HG03066 (cell line): Measurements from ENCODE around the gene CLCN4.

Experiments used
- ATAC-seq: cut with Tn5 transposase; IDR thresholded peaks from one replicate; pipeline ENCODE4 v1.9.1; 2021; ENCODE audit warnings: low read depth; ENCODE audit not compliant: unreplicated experiment

CLCN4 gene

DNA sequence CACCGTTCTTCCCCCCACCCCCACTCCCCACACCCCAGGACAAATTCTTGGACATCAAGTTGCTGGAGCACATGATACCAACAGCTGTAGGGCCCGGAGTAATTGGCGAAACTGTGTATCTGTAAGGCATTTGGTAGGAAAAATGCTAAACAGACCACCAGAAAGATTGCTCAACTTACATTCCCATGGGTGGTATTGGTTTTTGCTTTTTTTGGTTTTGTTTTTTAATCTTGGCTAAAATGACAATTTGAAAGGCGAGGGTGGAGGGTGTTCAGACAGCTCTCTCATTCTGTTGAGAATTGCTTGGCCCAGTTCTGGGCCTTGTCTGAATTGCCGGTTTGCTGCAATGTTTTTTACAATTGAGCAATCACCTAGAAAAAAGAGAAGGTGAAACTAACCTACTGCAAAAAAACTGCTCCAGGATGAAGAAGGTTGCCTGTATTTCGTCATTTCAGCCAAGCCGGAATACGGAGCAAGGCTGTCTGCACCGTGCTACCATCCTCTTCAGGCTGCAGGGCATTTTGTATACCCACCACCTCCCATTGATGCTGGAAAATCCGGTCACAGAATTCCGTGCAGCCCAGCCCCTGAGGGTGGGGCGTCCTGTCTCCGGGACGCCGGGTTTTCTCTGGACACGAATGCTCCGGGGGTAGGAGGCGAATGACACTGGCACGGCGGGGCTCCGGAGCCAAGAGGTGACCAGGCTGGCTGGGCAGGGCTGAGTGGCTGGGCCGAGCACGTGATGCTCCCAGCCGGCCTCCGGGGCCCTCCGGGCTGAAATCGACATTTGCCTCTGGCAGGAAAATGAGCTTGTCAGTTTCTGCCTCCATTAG lies at the start of gene CLCN4:
CLCN4 (plus strand) TSS at position 777 of the 833 bp plus-strand sequence. CDS start 28,058 bp downstream, outside the sequence.
- ATAC-seq: no peak

DNA sequence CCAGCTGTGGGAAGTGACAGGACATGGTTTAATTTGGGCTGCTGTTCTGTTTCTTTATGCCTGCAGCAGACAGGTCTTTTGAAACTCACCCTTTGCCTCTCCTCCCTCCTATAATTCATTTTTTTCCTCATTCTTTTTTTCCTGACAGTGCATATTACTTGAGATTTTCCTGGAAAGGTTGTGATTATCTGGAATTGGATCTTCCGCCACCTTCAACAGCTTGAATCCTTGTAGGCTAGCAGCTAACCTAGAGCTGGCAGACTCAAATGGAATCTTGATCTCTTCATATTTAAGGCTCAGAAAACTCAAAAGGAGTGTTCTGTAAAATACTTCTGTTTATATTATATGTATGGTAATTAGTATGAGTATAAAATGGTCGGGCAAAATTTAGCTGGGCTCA lies 49.3 kb upstream of the CLCN4 start:
- no peak for ATAC-seq

DNA sequence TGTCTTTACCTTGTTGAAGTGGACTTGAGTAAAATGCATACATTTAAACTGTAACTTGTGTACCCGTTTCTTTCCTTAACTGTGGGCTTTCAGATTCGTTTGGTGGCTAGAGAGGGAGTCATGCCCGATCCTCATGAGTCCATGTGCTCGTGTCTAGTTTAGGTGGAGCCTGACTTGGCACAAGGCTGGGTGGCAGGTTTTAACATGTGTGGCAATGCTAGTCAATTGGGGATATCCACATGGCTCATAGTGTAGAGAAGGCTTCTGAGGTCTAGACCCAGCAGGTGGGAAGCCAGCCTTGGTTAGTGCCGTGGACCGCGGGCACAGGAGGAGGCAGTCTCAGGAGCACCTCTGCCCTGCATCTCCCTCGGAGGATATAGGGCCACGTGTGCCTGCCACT lies 48.5 kb upstream of the CLCN4 start:
- ATAC-seq: no peak

DNA sequence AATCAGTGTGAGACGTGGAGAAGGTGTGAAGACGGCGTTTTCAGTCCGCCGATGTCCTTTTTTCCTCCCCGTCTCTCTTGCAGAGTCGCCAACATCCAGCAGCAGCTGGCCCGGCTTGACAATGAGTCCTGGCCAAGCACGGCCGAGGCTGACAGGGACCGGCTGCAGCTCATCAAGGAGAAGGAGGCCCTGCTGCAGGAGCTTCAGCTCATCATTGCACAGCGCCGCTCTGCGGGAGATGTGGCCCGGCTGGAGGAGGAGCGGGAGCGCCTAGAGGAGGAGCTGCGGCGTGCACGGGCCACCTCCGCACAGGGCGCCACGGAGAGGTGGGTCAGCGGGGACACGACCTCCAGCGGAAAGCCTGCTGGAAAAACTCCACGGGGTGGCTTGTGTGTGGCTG lies 47.1 kb upstream of the CLCN4 start:
- ATAC-seq: no peak

DNA sequence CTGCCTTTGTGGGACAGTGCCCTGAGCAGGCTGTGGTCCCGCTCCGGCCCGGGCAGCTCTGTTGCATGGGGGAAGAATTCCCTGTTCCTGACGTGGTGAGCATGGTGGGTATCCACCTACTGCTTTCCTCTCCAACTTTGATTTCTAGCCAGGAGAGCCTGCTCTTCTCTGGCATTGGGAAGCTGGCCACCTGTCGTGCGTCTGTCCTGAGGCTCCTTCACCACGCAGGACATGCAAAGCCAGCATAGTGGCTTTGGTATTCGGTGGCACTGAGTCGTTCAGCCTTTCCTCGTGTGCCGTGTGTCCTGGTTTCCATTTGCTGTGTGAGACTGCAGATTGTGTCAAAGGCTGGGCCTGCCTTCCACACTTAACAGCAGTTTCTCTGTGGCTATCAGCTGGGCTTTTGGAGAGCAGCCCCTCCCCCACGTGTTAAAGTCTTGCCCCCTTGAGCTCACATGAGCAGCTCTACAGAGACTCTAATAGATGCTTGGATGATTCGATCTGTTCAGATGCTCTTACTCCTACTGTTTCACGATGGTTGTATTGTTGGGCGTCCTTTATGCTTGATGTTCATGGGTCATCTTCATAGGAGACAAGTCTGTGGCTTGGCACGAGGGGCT lies 46.3 kb upstream of the CLCN4 start:
- no peak for ATAC-seq

DNA sequence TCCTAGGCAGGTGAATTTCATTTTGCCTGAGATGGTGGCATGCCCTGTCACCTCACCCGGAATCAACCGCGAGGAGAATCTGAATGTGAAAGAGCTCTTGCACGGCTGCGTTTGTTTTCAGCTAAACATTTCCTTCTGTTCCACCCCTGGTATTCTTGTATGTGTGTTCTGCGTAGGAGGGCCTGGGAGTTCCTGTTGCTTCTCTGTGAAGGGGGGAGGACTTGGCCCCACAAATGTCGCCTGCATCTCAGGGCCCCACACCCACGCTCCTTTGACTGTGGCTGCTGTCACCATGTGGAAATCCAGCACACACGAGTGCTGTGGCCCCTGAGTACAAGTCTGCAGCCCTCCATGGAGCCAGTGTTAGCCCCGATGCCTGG lies 45.8 kb upstream of the CLCN4 start:
- peak; percentile 53 for ATAC-seq

DNA sequence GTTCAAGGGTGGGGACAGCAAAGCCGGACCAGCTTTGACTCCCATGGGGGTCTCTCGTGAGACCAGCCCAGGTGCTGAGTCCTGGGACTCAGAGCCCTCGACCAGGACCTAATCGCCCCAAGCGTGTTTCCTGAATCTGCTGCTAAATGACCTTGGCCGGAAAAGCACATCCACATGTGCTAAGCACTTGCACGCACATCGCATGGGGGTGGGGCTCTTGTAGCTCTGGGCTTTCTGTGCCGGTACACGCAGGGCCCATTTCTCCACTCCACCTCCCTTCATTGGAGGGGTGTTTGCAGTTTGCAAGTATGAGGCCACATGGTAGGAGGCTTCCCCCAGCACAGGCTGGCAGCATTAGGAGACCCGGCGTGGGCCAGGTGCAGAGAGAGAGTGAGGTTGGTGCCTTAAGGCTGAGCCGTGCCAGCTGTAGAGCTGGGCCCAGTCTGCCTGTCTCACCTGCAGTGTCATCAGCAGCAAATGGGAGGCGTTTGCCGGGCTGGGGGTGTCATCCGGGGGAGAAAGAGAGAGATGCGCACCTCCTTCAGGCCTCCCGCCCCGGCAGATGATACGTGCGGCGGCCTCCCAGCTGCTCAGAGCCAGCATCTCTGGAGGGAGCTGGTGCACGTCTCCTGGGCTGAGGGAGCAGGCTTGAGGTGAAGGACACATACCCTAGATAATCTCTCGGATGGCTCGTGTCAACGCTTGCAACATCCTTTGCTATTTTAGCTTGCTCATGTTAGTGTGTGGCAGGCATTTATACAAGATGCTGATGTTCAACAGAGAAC lies 45.2 kb upstream of the CLCN4 start:
- ATAC-seq: peak; percentile 52

DNA sequence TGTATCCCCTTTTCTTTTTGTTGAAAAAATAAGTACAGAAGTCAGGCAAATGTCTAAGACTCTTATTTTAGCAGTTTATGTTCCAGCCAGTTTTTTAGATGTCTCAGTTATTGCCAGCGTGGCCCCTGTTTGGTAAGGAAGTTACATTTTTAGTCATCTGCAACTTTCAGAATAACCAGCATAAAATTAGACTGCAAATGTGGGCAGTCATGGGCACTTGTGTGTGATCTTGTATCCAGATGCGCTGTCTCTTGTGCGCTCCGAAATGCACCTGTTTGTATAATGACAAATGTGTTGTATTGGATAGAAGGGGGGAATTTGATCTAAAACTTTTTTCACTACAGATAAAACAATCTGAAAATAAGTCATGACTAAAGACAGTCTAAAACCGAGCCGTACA lies 44.3 kb upstream of the CLCN4 start:
- peak; percentile 40 for ATAC-seq

DNA sequence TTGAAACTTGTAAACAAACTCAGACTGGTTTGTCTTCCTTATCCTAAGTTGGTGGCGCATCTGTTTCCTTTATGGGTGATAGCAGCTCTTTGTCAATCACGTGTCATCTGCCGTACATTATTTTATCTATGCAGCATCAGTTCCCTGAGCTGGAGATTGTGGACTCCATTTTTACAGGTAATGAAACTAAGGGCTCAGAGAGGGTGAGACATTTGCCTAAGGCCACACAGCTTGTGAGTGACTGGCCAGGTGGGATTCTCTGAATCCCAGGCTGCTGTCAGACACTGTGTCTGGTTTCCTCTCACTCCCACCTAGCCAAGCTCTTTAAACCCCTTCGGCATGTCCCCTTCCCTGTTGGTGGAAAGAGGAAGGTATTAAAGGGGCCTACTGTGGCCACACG lies 41.7 kb upstream of the CLCN4 start:
- no peak for ATAC-seq

DNA sequence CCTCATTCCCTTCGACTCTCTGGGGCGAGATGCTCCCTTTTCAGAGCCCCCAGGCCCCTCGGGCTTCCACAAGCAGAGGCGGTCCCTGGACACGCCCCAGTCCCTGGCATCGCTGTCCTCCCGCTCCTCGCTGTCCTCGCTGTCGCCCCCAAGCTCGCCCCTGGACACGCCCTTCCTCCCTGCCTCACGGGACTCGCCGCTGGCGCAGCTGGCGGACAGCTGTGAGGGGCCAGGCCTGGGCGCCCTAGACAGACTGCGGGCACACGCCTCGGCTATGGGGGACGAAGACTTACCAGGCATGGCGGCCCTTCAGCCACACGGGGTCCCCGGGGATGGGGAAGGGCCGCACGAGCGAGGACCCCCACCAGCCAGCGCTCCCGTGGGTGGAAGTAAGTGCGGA lies 39.5 kb upstream of the CLCN4 start:
- ATAC-seq: no peak

DNA sequence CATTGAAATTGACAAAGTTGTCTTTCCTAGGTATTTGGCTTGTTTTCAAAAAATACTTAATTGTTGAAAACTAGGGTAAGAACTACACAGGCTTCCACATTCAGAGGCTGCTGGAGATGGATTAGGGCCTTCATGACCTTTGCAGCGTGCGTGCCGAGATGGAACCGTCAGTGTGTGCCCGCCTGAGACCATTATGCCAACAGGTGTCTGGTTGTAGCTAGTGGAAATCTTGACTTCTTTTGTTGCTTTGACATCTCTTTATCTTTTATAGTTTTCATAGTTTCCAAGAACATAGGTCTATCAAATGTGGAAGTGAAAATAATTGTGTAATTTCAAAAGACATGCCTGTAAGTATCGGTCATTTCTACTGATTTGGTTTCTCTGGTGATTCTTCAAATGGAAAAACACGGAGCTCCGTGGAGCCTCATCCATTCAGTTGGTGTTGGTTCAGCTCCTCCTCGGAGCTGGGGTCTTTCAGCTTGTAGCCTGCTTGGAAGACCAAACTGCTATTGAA lies 38.9 kb upstream of the CLCN4 start:
- ATAC-seq: no peak

DNA sequence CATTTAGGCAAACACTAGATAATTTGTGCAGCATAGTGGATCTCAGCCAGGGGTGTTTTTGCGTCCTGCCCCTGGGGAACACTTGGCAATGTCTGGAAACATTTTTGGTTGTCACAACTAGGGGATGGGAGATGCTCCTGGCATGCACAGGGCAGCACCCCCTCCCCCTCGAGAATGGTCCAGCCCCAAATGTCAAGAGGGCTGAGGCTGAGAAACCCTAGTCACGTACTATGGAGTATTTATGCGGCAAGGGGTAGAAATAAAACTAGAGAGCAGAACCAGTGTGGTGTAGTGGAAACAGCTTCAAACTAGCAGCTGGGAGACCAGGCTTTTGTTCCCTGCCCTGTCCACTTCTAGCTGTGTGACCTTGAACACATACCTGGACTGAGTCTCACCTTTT lies 38.2 kb upstream of the CLCN4 start:
- ATAC-seq: no peak

DNA sequence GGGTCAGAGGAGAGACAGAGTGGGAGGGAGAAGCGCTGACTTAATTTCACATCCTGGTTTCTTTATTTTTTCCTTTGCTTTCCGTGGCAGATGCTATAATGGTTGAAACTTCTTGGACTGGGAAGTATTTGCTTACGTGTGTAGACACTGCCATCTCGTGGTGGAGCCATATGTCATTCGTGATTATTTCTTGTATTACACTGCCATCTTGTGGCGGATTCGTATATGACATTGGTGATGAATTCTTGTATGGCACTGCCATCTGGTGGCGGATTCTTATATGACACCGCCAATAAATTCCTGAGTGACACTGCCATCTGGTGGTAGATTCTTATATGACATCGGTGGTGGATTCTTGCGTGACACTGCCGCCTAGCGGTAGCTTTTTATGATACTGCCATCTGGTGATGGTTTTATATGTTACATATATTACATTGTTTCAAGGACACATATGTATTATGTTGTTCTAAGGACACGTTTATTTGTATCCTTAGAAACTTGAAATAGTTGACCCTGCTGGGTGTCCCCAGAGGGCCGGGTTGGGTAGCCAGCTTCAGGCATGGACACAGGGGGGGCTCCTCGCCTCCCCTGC lies 37.3 kb upstream of the CLCN4 start:
- no peak for ATAC-seq

DNA sequence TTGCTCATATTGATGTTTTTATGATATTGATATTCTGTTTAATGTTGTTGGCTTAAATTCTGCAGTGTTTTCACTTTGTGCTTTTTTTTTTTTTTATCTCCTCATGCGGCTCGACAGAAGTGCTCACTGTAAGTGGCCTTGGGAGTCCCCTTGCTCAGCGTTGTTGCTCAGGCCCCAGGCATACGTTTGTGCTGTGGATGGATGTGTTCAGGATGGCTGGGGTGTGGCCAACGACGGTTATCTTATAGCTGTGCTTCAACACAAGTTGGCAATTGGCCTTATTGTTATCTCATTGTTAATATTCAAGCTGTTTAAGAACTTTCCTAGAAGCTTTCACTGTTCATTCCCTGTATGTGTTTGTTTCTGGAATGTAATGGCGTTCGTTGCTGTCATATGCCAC lies 36.4 kb upstream of the CLCN4 start:
- ATAC-seq: no peak

DNA sequence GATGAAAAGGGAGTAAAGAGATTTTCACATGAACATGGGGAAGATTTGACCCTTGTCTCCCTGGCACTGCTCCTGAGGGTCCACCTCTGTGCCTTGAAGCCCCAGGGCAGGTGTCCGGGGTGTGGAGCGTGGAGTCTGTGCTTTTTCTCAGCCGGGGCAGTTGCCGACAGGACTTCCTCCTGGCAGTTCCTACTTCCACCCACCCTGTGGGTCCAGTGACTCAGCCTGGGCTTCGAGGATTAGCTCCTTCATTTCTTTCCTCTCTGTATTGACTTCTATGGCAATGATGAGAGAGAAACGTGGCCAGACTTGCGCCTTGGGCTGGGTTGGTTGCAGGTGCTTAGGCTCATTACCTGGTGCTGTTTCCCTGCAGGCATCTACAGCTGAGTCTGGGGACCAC lies 35.9 kb upstream of the CLCN4 start:
- ATAC-seq: no peak

DNA sequence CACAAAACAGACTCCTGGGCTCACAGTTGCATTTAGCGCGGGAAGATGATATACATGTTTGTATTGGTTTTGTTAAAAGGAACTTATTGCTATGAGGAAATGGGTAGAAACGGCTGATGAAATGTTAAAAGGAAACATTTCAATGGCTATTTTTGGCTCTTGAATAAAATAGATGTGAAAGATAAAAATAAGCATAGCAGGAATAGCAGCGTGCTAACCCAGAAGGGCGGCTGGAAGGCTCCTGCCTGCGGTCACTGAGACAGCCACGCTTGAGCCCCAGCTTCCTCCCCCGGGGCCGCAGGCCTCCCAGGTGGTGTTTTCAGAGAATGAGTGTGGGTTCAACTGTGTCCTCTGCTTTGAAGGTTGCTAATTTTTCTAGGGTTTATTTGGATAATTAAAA lies 35.0 kb upstream of the CLCN4 start:
- peak; percentile 77 for ATAC-seq

DNA sequence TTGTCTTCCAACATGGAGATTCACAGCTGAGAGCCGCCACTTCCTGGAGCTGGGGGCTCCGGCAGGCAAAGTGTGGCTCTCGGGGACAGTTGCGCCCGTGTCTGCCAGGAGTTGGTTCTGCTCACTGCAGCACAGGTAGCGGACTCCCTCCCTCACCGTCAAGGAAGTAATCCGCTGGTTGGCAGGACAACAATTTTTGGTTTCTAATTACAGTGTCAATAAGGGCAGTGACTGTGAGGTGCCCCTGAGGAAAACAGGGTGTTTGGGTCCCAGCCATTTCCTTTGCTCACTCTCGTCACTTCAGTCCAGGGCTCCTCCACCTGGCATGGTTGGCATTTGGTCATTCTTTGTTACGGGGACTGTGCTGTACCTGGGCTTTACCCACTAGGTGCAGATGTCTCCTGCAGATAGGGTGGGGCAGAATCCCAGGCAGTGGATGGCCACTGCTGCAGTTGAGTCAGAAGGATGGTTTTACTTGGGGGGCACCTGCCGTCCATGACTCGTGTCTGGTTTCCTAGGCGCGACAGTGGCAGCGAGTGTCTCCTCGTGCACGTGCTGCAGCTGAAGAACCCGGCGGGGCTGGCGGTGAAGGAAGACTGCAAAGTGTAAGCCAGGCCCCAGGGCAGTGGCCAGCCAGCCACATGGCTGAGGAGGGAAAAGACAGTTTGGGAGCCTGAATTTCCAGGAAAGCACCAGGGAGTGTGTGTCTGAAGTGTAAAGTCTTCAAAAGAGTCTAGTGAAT lies 32.1 kb upstream of the CLCN4 start:
- no peak for ATAC-seq

DNA sequence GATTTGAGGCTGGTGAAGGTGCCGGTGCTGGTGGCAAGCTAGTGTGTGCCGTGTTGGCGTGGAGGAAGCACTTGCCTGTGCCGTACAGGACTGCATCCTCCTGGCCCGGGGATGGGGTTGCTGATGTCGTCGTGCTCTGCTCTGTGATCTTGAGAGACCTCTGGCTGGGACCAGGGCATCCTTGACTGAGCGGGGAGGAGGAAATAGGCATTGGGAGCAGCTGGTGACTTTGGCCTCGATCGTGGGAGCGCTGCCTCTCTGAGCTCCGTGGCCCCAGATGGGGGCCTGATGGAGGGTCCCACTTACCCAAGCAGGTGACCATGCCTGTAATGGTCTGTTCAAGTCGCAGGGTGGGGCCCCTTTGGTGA lies 31.5 kb upstream of the CLCN4 start:
- no peak for ATAC-seq

DNA sequence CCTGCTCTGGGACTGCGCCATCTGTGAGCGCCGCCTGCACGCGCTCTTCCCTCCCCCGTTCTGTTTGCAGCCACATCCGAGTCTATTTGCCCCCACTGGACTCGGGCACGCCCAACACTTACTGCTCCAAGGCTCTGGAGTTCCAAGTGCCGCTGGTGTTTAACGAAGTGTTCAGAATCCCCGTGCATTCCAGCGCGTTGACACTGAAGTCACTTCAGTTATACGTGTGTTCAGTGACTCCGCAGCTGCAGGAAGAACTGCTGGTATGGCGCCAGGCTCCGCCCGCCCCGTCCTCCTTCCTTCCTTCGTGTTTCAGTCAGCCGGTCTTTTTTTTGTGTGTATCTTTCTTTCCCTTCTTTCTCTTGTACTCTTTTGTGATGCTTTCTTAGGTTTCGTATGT lies 30.7 kb upstream of the CLCN4 start:
- no peak for ATAC-seq

DNA sequence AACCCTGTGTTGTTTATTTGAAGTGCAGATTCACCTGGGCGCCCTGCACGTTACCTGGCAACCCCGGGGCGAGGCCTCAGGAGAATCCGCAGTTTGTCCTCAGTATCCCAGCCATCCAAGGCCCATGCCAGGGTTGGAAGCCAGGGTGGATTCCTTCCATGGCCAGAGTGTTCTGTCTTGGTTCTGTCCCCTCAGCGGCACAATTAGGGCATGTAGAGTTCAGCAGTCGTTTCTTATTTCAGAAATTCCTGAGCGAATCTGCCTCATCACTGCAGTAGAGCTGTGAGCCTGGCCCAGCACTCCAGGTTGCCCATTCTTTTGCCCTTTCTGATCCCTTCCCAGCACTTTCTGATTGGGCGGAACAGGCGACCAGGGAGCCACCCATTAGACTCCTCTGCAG lies 29.9 kb upstream of the CLCN4 start:
- no peak for ATAC-seq
